Epithelial cell of proximal tubule (primary cell): ENCODE results near the gene RIPOR3. TPM values are rescaled to one million over a fixed set of nuclear protein-coding genes. Genes with fewer than 3 reads are reported as not detected.

ENCODE experiments used
- DNase-seq: peaks from one replicate; pipeline ENCODE4 v3.0.0-alpha.2; 2011; ENCODE audit warnings: low read depth
- H3K4me3 ChIP-seq: 2 replicates; pipeline ENCODE4 v1.5.1; 2011; ENCODE audit warnings: low read depth, mild to moderate bottlenecking, low read length
- CTCF ChIP-seq: conservative IDR thresholded peaks from 2 replicates; pipeline ENCODE4 v1.5.1; 2012; ENCODE audit warnings: low read depth, mild to moderate bottlenecking, low read length
- total RNA-seq: library from RNA; depleted of rRNA; stranded (reverse); fragments of >200 nt; gene quantifications from 2 replicates; pipeline ENCODE4 v1.2.3, GENCODE V29; 2015

The RIPOR3 gene
- total RNA-seq, 1 donor from 2014 or later = 1.8 TPM

GRCh38 chr20:50578778-50579165 lies 112.6 kb downstream of the RIPOR3 start:
- TF ChIP-seq CTCF = no peak
- no peak for DNase-seq

GRCh38 chr20:50578061-50578777 lies 113.1 kb downstream of the RIPOR3 start:
- DNase-seq = no peak
- no peak overlapping the region for H3K4me3 ChIP-seq

More at GRCh38 chr20:50578778-50579165, 112.6 kb downstream of the RIPOR3 start:
- H3K4me3 ChIP-seq = no peak overlapping the region

GRCh38 chr20:50577175-50578018 lies 113.9 kb downstream of the RIPOR3 start:
- no peak overlapping the region for H3K4me3 ChIP-seq
- TF ChIP-seq CTCF = no peak
- no peak for DNase-seq

More at GRCh38 chr20:50578061-50578777, 113.1 kb downstream of the RIPOR3 start:
- no peak for TF ChIP-seq CTCF

- no peak overlapping the region for H3K4me3 ChIP-seq
- no peak for DNase-seq
- TF ChIP-seq CTCF = peak; percentile 72
Observed at GRCh38 chr20:50575865-50576720, 115.2 kb downstream of the RIPOR3 start.

GRCh38 chr20:50574586-50574985 lies 116.8 kb downstream of the RIPOR3 start:
- DNase-seq = no peak
- H3K4me3 ChIP-seq = no peak overlapping the region
- TF ChIP-seq CTCF = no peak

- DNase-seq = no peak
- H3K4me3 ChIP-seq = no peak overlapping the region
- TF ChIP-seq CTCF = no peak
Observed at GRCh38 chr20:50574108-50574507, 117.2 kb downstream of the RIPOR3 start.
